ENCODE data around the gene PBRM1. TPM values are rescaled to one million over a fixed set of nuclear protein-coding genes. Genes with fewer than 3 reads are reported as not detected.

The PBRM1 gene
- total and polyA plus RNA-seq, 2 of the 13 experiments (the other 11 are each of a cell fraction or from before 2014, with no cell fraction given) = 10.9 to 33.2 TPM

GRCh38 chr3:52705688-52706686 lies 20.3 kb upstream of the PBRM1 start, which contains the start of the genes GLT8D1 and SPCS1 (continued):
- TF ChIP-seq, protein P1, sequence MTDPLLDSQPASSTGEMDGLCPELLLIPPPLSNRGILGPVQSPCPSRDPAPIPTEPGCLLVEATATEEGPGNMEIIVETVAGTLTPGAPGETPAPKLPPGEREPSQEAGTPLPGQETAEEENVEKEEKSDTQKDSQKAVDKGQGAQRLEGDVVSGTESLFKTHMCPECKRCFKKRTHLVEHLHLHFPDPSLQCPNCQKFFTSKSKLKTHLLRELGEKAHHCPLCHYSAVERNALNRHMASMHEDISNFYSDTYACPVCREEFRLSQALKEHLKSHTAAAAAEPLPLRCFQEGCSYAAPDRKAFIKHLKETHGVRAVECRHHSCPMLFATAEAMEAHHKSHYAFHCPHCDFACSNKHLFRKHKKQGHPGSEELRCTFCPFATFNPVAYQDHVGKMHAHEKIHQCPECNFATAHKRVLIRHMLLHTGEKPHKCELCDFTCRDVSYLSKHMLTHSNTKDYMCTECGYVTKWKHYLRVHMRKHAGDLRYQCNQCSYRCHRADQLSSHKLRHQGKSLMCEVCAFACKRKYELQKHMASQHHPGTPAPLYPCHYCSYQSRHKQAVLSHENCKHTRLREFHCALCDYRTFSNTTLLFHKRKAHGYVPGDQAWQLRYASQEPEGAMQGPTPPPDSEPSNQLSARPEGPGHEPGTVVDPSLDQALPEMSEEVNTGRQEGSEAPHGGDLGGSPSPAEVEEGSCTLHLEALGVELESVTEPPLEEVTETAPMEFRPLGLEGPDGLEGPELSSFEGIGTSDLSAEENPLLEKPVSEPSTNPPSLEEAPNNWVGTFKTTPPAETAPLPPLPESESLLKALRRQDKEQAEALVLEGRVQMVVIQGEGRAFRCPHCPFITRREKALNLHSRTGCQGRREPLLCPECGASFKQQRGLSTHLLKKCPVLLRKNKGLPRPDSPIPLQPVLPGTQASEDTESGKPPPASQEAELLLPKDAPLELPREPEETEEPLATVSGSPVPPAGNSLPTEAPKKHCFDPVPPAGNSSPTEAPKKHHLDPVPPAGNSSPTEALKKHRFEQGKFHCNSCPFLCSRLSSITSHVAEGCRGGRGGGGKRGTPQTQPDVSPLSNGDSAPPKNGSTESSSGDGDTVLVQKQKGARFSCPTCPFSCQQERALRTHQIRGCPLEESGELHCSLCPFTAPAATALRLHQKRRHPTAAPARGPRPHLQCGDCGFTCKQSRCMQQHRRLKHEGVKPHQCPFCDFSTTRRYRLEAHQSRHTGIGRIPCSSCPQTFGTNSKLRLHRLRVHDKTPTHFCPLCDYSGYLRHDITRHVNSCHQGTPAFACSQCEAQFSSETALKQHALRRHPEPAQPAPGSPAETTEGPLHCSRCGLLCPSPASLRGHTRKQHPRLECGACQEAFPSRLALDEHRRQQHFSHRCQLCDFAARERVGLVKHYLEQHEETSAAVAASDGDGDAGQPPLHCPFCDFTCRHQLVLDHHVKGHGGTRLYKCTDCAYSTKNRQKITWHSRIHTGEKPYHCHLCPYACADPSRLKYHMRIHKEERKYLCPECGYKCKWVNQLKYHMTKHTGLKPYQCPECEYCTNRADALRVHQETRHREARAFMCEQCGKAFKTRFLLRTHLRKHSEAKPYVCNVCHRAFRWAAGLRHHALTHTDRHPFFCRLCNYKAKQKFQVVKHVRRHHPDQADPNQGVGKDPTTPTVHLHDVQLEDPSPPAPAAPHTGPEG (CRISPR knock-in tag; IDR thresholded peaks at IDR 0.05) = peak; percentile 88; the same call in 1 of the 2 replicates
- TF ChIP-seq SOX5 (CRISPR knock-in tag; IDR thresholded peaks at IDR 0.05; ENCODE audit: borderline replicate concordance) (0 out of 2 replicates have a peak, but pooled peaks have one; percentile 18), SPEN (CRISPR knock-in tag; IDR thresholded peaks at IDR 0.05; ENCODE audit: low read depth) (peak; percentile 90), FLYWCH1 (CRISPR knock-in tag; IDR thresholded peaks at IDR 0.05) (no peak; the same call in 1 of the 2 replicates), ZNF770 (CRISPR knock-in tag; IDR thresholded peaks at IDR 0.05) (peak; percentile 63; the same call in 1 of the 2 replicates), ZNF546 (CRISPR knock-in tag; conservative IDR thresholded peaks at IDR 0.05) (peak; percentile 74; the same call in 1 of the 2 replicates), AHDC1 (CRISPR knock-in tag; IDR thresholded peaks at IDR 0.05; ENCODE audit: borderline replicate concordance) (peak; percentile 22; the same call in 1 of the 2 replicates), CREB1 (IDR thresholded peaks at IDR 0.05) (peak; percentile 58; the same call in 1 of the 2 replicates), CREB1 (CRISPR knock-in tag; IDR thresholded peaks at IDR 0.05) (no peak), KLF15 (CRISPR knock-in tag; IDR thresholded peaks at IDR 0.05; ENCODE audit: borderline replicate concordance) (peak; percentile 8; the same call in 1 of the 2 replicates), NAIF1 (CRISPR knock-in tag; IDR thresholded peaks at IDR 0.05; ENCODE audit: borderline replicate concordance) (no peak; the same call in 1 of the 2 replicates)
- TF ChIP-seq, protein P2, sequence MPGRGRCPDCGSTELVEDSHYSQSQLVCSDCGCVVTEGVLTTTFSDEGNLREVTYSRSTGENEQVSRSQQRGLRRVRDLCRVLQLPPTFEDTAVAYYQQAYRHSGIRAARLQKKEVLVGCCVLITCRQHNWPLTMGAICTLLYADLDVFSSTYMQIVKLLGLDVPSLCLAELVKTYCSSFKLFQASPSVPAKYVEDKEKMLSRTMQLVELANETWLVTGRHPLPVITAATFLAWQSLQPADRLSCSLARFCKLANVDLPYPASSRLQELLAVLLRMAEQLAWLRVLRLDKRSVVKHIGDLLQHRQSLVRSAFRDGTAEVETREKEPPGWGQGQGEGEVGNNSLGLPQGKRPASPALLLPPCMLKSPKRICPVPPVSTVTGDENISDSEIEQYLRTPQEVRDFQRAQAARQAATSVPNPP (CRISPR knock-in tag; IDR thresholded peaks at IDR 0.05) = 0 out of 2 replicates have a peak, but pooled peaks have one; percentile 24
